ENCODE results near the gene ALDH1B1. TPM values are rescaled to one million over a fixed set of nuclear protein-coding genes. Genes with fewer than 3 reads are reported as not detected.

Gene ALDH1B1
- total RNA-seq, 1 experiment from 2014 or later = 13.3 TPM

DNA sequence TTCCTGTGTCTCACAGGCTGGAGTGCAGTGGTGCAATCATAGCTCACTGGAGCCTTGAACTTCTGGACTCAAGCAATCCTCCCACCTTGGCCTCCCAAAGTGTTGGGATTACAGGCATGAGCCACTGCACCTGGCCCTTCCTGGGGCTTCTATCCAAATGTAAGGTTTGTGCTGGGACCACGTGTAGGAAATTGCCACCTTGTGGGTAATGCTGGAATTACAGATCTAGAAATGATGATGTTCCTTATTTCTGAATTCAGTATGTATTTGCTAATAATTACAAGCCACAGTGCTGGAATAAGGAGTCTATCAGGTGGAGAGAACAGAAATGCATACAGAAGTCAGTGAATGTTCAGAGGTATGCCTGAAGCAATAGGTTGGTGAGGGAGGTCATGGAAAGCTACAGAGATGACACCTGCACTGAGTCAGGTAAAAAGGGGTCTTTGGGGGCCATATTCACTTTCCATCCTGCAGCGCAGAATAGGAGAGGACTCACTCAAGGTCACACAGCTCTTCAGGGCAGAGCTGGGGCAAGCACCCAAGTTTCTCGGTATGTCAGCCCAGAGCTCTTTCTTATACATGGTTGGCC, 40.5 kb downstream of the ALDH1B1 start:
- Mint-ChIP-seq H3K4me1 (ENCODE audit: low read depth, unreplicated experiment) (peaks cover 20% of the 10 kb centered on the region), H3K36me3 (ENCODE audit: insufficient read depth, unreplicated experiment) (peaks cover 3% of the 10 kb centered on the region), H3K27ac (ENCODE audit: unreplicated experiment) (no peak overlapping the region), H3K27me3 (ENCODE audit: unreplicated experiment) (no peaks in the 10 kb centered on the region), H3K9me3 (ENCODE audit: low read depth, unreplicated experiment) (no peaks in the 10 kb centered on the region), H3K4me3 (ENCODE audit: low read depth, unreplicated experiment) (no peak overlapping the region)
- TF ChIP-seq, protein P1, sequence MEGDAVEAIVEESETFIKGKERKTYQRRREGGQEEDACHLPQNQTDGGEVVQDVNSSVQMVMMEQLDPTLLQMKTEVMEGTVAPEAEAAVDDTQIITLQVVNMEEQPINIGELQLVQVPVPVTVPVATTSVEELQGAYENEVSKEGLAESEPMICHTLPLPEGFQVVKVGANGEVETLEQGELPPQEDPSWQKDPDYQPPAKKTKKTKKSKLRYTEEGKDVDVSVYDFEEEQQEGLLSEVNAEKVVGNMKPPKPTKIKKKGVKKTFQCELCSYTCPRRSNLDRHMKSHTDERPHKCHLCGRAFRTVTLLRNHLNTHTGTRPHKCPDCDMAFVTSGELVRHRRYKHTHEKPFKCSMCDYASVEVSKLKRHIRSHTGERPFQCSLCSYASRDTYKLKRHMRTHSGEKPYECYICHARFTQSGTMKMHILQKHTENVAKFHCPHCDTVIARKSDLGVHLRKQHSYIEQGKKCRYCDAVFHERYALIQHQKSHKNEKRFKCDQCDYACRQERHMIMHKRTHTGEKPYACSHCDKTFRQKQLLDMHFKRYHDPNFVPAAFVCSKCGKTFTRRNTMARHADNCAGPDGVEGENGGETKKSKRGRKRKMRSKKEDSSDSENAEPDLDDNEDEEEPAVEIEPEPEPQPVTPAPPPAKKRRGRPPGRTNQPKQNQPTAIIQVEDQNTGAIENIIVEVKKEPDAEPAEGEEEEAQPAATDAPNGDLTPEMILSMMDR (IDR thresholded peaks at IDR 0.05; ENCODE audit: unreplicated experiment) = no peak
- peak; percentile 6 for DNase-seq
- BruUV-seq (replicated peaks) = no TSS peak
- CTCF ChIA-PET = no interaction called here
- intact Hi-C loops (cut with micrococcal nuclease; ENCODE audit: unreplicated experiment) = no loop called here

DNA sequence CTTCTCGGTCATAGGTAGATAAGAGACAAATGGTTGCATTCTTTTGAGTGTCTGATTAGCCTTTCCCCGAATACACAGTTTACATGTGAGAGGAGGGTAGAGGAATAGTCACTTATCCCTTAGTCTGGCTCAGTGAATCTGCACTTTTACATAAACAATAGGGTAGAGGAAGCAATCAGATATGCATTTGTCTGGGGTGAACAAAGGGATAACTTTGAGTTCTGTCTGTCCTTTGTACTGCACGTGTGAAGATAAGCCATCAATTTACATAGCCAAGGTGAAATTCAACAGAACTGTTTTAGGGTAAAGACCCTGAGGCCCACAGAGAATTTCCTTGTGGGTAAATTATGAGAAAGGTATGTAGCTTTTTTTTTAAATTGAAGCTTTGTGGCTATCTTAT, 41.9 kb downstream of the ALDH1B1 start:
- H3K9me3 Mint-ChIP-seq (ENCODE audit: low read depth, unreplicated experiment) = no peaks in the 10 kb centered on the region

DNA sequence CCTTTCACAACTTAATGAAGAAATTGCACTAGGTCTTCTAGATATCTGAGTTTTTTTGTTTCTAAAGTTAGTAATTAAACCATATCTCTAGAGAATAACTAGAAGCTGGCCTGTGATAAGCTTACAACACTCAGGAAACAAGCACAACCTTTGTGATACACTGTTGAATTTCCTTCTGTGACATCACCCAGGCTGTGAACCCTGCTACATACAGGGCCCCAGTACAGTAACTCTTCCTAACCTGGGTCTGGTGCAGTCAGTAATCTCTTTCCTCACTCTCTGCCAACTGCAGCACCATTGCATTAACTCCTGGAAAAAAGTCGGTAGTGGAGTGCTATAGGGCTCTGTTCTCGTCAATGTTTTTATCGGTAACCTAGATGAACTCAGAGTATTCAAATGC, 42.4 kb downstream of the ALDH1B1 start:
- no peaks in the 10 kb centered on the region for H3K27me3 Mint-ChIP-seq (ENCODE audit: unreplicated experiment)
- no peak overlapping the region for H3K27ac Mint-ChIP-seq (ENCODE audit: unreplicated experiment)

More for the DNA sequence above, 41.9 kb downstream of the ALDH1B1 start:
- H3K27ac Mint-ChIP-seq (ENCODE audit: unreplicated experiment) = no peak overlapping the region
- peaks cover 20% of the 10 kb centered on the region for H3K4me1 Mint-ChIP-seq (ENCODE audit: low read depth, unreplicated experiment)
- H3K4me3 Mint-ChIP-seq (ENCODE audit: low read depth, unreplicated experiment) = no peak overlapping the region
- BruUV-seq (replicated peaks) = no TSS peak
- no peak for DNase-seq
- H3K36me3 Mint-ChIP-seq (ENCODE audit: insufficient read depth, unreplicated experiment) = peaks cover 3% of the 10 kb centered on the region
- CTCF ChIA-PET = no interaction called here
- TF ChIP-seq, protein P1 (IDR thresholded peaks at IDR 0.05; ENCODE audit: unreplicated experiment) = no peak
- intact Hi-C loops (cut with micrococcal nuclease; ENCODE audit: unreplicated experiment) = no loop called here
- H3K27me3 Mint-ChIP-seq (ENCODE audit: unreplicated experiment) = no peaks in the 10 kb centered on the region

DNA sequence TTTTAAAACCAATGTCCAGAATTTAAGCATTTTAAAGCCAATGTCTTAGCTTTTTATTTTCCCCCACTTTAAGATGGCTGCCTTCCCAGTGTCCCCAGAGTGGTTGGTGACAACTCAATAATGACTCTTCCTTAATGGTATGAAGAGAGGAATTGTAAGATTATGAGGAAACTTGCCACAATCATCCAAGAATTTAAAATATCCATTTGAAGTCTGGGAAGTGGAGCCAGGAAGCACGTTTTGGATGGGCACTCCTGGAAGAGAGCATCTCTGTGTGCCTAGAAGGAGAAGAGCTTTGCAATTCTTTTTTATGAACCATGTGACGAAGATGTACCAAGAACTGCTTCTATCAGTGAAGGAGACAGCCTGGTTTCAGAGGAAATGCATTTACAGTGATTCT, 43.0 kb downstream of the ALDH1B1 start:
- H3K4me1 Mint-ChIP-seq (ENCODE audit: low read depth, unreplicated experiment) = peaks cover 20% of the 10 kb centered on the region
- CTCF ChIA-PET = no interaction called here
- intact Hi-C loops (cut with micrococcal nuclease; ENCODE audit: unreplicated experiment) = no loop called here
- TF ChIP-seq, protein P1 (IDR thresholded peaks at IDR 0.05; ENCODE audit: unreplicated experiment) = no peak
- H3K4me3 Mint-ChIP-seq (ENCODE audit: low read depth, unreplicated experiment) = no peak overlapping the region
- H3K36me3 Mint-ChIP-seq (ENCODE audit: insufficient read depth, unreplicated experiment) = peaks cover 3% of the 10 kb centered on the region
- no peaks in the 10 kb centered on the region for H3K9me3 Mint-ChIP-seq (ENCODE audit: low read depth, unreplicated experiment)
- BruUV-seq (replicated peaks) = no TSS peak
- no peak overlapping the region for H3K27ac Mint-ChIP-seq (ENCODE audit: unreplicated experiment)
- H3K27me3 Mint-ChIP-seq (ENCODE audit: unreplicated experiment) = no peaks in the 10 kb centered on the region
- no peak for DNase-seq

More for the DNA sequence above, 42.4 kb downstream of the ALDH1B1 start:
- peaks cover 3% of the 10 kb centered on the region for H3K36me3 Mint-ChIP-seq (ENCODE audit: insufficient read depth, unreplicated experiment)
- intact Hi-C loops (cut with micrococcal nuclease; ENCODE audit: unreplicated experiment) = no loop called here
- TF ChIP-seq, protein P1 (IDR thresholded peaks at IDR 0.05; ENCODE audit: unreplicated experiment) = no peak
- peak; percentile 17 for DNase-seq
- CTCF ChIA-PET = no interaction called here
- H3K4me3 Mint-ChIP-seq (ENCODE audit: low read depth, unreplicated experiment) = no peak overlapping the region
- H3K4me1 Mint-ChIP-seq (ENCODE audit: low read depth, unreplicated experiment) = peaks cover 20% of the 10 kb centered on the region
- BruUV-seq (replicated peaks) = no TSS peak
- H3K9me3 Mint-ChIP-seq (ENCODE audit: low read depth, unreplicated experiment) = no peaks in the 10 kb centered on the region

All from Calu3 (cell line).